ENCODE measurements around the gene DISP3.

DISP3 gene

GRCh38 chr1:11528611-11529261 lies 49.8 kb downstream of the DISP3 start:
- no peak for DNase-seq (ENCODE audit: low spot score)

DNA sequence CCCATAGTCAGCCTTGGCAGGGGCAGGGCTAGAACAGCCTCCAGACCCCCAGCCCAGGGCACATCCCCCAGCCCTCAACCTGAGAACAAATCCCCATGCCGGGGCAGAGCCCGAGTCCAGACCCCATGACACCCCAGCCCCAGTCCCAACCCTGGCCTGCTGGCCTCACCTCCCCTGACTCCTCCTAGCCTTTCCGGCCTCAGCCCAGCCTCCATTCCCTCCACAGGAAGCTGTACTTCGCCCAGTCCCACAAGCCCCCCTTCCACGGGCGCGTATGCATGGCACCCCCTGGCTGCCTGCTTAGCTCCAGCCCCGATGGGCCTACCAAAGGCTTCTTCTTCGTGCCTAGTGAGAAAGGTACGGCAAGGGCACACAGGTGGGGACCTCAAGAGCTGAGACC lies 50.4 kb downstream of the DISP3 start:
- no peak for DNase-seq (ENCODE audit: low spot score)

DNA sequence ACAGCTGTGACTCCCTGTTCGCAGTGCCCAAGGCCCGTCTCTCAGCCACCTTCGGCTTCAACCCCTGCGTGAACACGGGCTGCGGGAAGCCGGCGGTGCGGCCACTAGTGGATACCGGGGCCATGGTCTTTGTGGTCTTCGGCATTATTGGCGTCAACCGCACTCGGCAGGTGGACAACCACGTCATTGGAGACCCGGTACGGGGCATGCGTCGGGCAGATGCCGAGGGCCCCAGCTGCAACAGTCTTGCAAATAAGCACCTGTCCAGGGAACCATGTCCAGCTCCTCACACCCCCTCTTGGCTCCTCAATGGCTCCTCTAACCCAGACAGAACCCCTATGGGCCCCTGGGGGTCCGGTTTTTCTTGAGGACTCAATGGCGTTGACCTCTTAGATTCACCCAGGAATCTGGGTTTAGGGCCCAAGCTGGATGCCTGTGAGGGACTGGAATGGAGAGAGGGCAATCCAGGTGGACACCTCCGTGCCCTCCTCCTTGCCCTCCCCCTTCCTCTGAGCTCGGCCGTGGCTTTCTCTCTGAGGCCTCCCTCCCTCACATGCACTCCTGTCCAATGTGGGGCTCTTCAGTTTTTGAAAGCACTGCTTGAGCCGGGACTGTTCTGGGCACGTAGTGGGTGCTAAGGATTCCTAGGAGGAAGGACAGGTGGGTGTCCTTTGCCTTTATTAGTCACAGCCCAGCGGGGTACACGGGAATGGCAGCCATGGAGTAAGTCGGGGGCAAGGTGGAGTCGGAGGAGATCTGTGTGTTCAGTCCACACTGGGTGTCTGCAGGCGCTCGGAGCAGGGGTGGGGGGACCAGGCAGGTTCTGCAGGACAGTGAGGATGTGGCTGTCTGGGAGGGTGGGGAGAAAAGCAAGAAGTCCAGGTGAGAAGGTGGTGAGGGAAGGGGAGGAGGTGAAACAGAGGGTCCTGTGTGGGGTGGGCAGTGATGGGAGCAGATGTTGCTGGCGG lies 51.1 kb downstream of the DISP3 start:
- no peak for DNase-seq (ENCODE audit: low spot score)

DNA sequence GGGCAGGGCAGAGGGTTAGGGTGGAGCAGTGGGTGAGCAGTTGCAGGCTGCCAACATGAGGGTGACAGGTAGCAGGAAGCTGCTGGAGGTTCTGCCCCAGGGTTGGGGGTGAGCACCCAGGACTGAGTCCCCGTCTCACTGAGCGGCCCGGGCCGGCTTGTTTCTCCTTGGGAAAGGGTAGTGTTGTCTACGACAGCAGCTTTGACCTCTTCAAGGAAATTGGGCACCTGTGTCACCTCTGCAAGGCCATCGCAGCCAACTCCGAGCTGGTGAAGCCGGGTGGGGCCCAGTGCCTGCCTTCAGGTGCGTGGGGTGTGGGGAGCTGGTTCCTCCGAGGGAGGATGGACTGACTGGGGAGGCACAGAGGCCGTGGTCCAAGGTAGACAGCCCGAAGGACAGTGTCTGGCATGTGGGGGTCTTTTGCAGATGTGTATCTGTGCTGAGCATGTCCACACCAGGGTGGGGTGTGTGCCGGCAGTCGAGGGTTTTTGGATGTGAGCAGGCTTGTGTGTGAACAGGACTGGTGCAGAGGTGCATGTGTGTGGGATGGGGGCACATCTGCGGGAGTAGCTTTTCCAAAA lies 51.9 kb downstream of the DISP3 start:
- no peak for DNase-seq (ENCODE audit: low spot score)

DNA sequence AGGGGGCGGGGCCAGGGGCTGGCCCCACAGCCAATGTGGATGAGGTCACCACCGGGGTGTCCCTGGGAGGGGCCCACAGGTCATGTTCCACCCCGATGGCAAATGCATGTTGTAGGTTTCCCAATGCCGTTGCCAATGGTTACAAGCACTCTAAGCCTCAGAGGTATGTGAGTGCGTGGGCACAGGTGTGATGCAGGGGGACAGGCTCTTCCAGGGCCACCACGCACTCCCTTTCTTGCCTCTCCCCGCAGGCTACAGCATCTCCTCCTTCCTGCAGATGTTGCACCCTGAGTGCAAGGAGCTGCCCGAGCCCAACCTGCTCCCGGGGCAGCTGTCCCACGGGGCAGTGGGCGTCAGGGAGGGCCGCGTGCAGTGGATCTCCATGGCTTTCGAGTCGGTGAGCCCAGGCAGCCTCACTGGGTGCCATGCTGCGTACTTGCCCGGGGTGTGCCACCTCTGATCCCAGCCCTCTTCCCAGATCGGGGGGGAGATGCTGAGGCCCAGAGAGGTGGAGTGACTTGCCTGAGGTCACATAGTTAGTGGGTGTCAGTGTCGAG lies 52.4 kb downstream of the DISP3 start:
- DNase-seq (ENCODE audit: low spot score), result no peak

GRCh38 chr1:11531943-11532342 lies 53.0 kb downstream of the DISP3 start:
- DNase-seq (ENCODE audit: low spot score), result no peak

DNA sequence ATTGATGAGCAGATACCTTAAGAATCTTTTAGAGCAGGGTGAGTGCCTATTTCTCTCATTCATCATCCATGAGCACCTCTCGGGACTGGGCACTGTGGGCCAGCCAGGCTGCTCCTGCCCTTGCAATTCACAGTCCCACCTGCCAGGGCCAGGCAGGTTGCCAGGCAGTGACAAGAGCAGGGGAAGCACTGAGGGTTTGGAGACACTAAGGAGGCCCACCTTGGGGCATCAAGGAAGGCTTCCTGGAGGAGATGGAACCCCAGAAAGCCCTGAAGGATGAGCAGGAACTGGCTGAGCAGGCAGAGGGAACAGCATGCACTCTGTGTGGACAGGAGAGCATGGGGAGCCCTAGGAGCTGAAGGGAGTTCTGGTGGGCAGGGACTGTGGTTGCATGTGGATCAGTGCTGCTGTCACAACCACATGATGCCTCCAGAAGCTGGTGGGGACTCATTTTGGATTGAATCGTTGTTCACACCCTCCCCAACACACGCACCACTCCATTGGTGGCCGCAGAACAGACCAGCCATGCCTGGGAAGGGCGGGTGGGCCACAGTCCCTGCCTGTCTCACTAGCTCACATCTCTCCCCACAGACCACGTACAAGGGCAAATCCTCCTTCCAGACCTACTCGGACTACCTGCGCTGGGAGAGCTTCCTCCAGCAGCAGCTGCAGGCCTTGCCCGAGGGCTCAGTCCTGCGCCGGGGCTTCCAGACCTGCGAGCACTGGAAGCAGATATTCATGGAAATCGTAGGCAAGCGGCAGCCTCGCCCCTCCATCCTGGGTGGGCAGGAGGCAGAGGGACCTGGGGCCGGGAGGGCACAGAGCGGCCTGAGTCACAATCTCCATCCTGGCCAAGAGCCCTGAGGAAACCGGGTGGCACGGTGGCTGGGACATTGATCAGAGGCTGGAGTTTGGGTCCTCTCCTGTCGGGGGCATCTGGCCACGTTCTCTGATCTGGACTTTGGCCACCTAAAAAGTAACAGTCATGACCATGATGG lies 55.1 kb downstream of the DISP3 start:
- DNase-seq (ENCODE audit: low spot score), result no peak

GRCh38 chr1:11534846-11535245 lies 55.9 kb downstream of the DISP3 start:
- DNase-seq (ENCODE audit: low spot score), result no peak

- no peak for DNase-seq (ENCODE audit: low spot score)
Measured at GRCh38 chr1:11535316-11535715, 56.4 kb downstream of the DISP3 start.

DNA sequence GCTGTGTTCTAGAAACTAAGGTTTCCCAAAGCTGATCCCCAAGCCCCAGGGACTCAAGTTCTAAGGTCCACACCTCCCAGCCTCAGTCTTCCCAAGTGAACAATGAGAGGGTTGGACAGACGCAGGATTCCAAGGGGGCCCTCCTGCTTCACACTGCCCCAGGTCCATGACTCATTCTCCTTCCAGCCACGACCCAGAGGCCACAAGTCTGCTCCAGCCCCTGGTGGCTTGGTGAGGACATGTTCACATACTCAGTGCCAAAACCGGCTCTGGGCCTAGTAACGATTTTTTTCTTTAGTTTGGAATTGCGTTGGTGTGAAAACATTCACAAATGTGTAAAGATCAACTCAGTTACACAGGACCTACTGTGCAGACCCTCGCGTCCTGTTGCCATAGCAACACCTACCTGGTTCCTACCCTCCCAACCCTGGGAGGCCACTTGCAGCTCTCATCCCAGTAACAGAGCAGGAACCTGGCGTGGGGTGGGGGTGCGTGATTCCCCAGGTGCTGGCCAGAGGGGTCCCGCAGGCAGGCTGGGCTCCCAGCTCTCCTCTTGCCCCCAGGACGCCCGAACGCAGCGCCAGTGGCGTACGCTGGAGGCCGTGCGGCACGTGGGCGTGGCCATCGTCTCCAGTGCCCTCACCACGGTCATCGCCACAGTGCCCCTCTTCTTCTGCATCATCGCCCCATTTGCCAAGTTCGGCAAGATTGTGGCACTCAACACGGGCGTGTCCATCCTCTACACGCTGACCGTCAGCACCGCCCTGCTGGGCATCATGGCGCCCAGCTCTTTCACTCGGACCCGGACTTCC lies 57.0 kb downstream of the DISP3 start:
- DNase-seq (ENCODE audit: low spot score), result no peak

- no peak for DNase-seq (ENCODE audit: low spot score)
Measured at GRCh38 chr1:11536573-11537379, 57.8 kb downstream of the DISP3 start.

- no peak for DNase-seq (ENCODE audit: low spot score)
Measured at GRCh38 chr1:11537380-11537764, 58.4 kb downstream of the DISP3 start.

GRCh38 chr1:11537854-11538591 lies 59.1 kb downstream of the DISP3 start:
- DNase-seq (ENCODE audit: low spot score), result no peak

- no peak for DNase-seq (ENCODE audit: low spot score)
Measured at GRCh38 chr1:11538886-11539285, 59.9 kb downstream of the DISP3 start.

- DNase-seq (ENCODE audit: low spot score), result no peak
Measured at GRCh38 chr1:11539850-11540772, 61.2 kb downstream of the DISP3 start.

DNA sequence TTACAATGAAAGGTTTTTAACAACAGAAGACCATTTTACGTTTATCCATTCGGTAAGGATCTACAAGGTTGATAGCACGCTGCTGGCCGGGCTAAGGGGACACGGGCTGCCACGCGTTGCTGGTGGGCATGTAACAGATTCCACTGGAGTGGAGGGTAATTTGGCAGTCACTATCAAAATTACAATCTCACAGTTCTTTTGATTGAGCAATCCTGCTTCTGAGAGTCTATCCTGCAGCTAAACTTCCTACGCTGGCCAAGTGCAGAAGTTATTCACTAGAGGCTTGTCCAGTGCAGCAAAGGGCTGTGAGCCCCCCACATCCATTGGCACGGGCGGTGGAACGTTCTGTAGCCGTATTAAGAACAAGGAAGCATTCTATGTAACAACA lies 61.8 kb downstream of the DISP3 start:
- no peak for DNase-seq (ENCODE audit: low spot score)

DNA sequence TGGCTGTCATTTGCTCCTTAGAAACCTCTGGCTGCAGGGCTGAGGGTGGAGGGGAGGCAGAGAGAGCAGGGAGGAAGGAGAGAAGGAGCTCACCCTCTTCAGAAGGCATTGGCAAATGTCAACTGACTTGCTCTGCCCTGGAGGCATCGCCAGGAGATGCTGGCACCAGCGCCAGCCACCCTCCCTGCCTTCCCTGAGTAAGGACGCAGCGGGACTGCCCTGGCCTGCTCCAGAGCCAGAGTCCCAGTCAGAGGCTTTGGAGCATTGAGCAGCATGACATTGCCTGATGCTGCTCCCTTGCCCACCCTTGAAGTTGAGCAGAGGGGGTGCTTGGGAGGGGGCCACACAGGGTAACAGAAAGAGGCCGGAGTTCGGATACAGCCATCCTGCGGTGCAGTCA lies 62.3 kb downstream of the DISP3 start:
- no peak for DNase-seq (ENCODE audit: low spot score)

DNA sequence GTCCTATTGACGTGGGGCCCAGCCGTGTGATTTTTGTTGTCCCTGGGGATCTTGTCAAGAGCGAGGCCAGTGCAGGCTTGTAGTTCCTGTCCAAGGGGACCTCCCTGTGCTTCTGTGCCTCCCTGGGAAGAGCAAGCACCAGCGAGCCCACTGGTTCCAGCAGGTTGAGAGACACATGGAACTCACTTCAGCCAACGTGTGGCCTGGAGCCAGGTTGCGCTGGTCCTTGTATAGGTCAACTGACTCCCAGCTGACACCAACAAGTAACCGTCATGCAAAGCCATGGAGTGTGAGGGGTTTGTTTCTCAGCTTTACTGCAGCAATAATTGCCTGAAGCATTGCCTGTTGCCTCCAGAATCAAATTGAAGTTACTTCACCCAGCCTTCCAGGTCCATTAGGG lies 63.0 kb downstream of the DISP3 start:
- no peak for DNase-seq (ENCODE audit: low spot score)
